Loucy (cell line): ENCODE measurements around the gene C2orf15.

Source experiments
- H2AFZ ChIP-seq: fragments of 200-600 bp; sonication (generic); 2 replicates; pipeline ENCODE4 v1.6.0; 2016; ENCODE audit warnings: antibody characterized with exemption, mild to moderate bottlenecking, low read length, moderate library complexity
- H3F3A ChIP-seq: fragments of 200-600 bp; 2 replicates; pipeline ENCODE4 v1.6.0; 2016; ENCODE audit warnings: antibody characterized with exemption, low read depth, mild to moderate bottlenecking
- H3K27me3 ChIP-seq: fragments of 200-600 bp; sonication (generic); 2 replicates; pipeline ENCODE4 v1.6.1; 2014; ENCODE audit warnings: low read length, mild to moderate bottlenecking; ENCODE audit not compliant: insufficient read depth, poor library complexity, severe bottlenecking
- H3K36me3 ChIP-seq: fragments of 200-600 bp; sonication (generic); 2 replicates; pipeline ENCODE4 v1.6.1; 2016; ENCODE audit warnings: low read length; ENCODE audit not compliant: insufficient read depth
- H3K4me1 ChIP-seq: fragments of 200-600 bp; sonication (generic); 2 replicates; pipeline ENCODE4 v1.5.1; 2014; ENCODE audit warnings: low read length, mild to moderate bottlenecking; ENCODE audit not compliant: insufficient read depth, poor library complexity, severe bottlenecking
- H3K4me2 ChIP-seq: fragments of 200-600 bp; sonication (generic); 2 replicates; pipeline ENCODE4 v1.6.0; 2014; ENCODE audit warnings: antibody characterized with exemption, low read length, low read depth, mild to moderate bottlenecking; ENCODE audit not compliant: poor library complexity, severe bottlenecking
- H3K4me3 ChIP-seq: fragments of 200-600 bp; sonication (generic); 2 replicates; pipeline ENCODE4 v1.5.1; 2014; ENCODE audit warnings: low read length, mild to moderate bottlenecking, mixed read lengths; ENCODE audit not compliant: poor library complexity, severe bottlenecking
- H3K79me2 ChIP-seq: fragments of 200-600 bp; sonication (generic); 2 replicates; pipeline ENCODE4 v1.6.1; 2014; ENCODE audit warnings: low read length; ENCODE audit not compliant: insufficient read depth
- H3K9ac ChIP-seq: fragments of 200-600 bp; sonication (generic); 2 replicates; pipeline ENCODE4 v1.6.0; 2014; ENCODE audit warnings: mild to moderate bottlenecking, low read depth, low read length, moderate library complexity; ENCODE audit not compliant: poor library complexity, severe bottlenecking
- H3K9me2 ChIP-seq: fragments of 200-600 bp; sonication (generic); replicated peaks from 2 replicates; pipeline ENCODE4 v1.6.1; 2016; ENCODE audit warnings: low read depth, low read length, mixed read lengths
- H3K9me3 ChIP-seq: fragments of 200-600 bp; sonication (generic); 2 replicates; pipeline ENCODE4 v1.6.1; 2014; ENCODE audit warnings: mild to moderate bottlenecking, antibody characterized with exemption, low read length, low read depth; ENCODE audit not compliant: insufficient read depth
- H4K20me1 ChIP-seq: fragments of 200-600 bp; sonication (generic); 2 replicates; pipeline ENCODE4 v1.6.0; 2014; ENCODE audit warnings: antibody characterized with exemption, low read length, mild to moderate bottlenecking; ENCODE audit not compliant: insufficient read depth, poor library complexity, severe bottlenecking
- CTCF ChIP-seq: fragments of 200-600 bp; sonication (generic); conservative IDR thresholded peaks from 2 replicates; pipeline ENCODE4 v1.5.1; 2014; ENCODE audit warnings: mild to moderate bottlenecking, antibody characterized with exemption, low read length
- EZH2phosphoT487 ChIP-seq: fragments of 200-600 bp; IDR thresholded peaks from 2 replicates; pipeline ENCODE4 v1.6.1; 2018; ENCODE audit warnings: antibody characterized with exemption, mild to moderate bottlenecking, moderate library complexity, borderline replicate concordance

Gene C2orf15, protein sequence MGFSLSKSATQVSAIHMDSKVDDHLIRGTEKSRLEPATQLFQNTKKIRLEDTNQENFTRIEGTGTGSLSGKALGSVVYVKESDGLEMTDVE

DNA sequence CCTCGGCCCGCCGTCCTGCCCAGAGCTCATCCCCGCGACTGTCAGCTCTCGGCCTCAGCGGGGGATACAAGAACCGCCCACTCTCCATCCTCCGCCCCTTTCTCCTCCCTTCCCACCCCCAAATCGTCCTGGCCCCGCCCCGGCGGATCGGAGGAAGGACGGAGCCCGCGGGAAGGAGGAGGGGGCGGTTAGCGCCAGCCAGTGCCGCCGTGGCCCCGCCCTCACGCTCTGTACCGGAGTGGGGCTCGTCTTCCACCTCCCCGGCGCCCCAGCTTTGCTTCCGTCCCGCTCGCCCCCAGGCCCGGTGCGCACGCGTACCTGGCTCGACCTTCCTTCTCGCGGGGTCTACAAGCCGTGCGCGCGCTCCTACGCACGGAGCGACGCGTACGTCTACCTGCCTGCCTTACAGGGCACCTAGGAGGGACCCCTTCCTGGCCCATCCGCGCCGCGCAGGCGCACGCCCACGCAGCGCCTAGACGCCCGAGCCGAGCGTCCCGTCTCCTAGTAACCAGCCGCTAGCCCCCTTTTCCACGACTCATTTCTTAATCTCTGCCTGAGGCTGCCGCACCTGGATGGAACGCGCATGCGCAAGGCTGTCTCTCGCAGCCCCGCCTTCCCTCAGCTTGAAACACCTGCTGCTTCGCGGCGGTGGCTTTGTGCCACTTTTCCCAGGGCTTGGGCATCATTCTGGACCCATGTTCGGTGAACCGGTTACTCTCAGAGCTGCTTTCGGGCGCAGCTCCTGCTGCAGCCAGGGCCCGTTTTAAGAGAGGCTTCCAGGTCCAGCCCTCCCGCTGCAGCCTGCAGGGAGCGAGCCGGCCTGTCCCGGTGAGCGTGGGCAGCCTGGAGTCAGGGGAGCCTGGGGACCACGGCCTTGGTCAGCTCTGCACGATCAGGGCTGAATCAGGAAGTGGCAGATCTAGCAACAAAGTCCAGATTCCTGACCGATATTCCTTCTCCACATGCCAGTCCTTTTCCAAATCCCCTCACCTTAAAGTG, at the start of gene C2orf15:
C2orf15 (plus strand) TSS at position 598 of the 999 bp plus-strand sequence. CDS start 8,852 bp downstream, outside the sequence.
- Histone ChIP-seq H3K4me3 (peak within 1 kb of the TSS; percentile 90), H3K9me3 (no peaks in the 10 kb centered on the region), H3K4me2 (peak within 1 kb of the TSS; percentile 95), H3K36me3 (no peaks in the 10 kb centered on the region), H3K79me2 (no peaks in the 10 kb centered on the region), H3K27me3 (no peaks in the 10 kb centered on the region), H3F3A (no peaks in the 10 kb centered on the region), H3K4me1 (peaks cover 12% of the 10 kb centered on the region), H3K9me2 (no peaks in the 10 kb centered on the region), H2AFZ (peak within 1 kb of the TSS; percentile 99), H4K20me1 (no peaks in the 10 kb centered on the region), H3K9ac (peak within 1 kb of the TSS; percentile 73)
- no peak for TF ChIP-seq EZH2phosphoT487

DNA sequence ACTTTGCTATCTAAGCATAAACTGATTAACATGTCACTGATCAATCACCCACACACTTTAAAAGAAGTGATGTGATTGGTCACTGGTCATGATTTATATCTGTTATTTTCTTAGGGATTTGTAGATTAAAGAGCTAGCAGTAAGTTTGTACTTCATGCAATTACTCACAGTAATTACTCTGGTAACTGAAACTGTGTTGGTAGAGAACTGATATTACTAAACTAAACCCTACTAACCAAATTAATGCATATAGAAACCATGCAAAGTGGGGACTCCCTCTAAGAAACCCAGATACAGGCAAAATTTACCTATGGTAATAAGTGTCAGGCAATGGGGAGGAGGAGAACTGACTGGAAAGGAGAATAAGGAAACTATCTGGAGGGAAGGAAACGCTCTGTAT, 44.8 kb upstream of the C2orf15 start:
- H3K4me2 ChIP-seq = no peak overlapping the region
- no peak overlapping the region for H3K9ac ChIP-seq
- H3K4me3 ChIP-seq = no peak overlapping the region

DNA sequence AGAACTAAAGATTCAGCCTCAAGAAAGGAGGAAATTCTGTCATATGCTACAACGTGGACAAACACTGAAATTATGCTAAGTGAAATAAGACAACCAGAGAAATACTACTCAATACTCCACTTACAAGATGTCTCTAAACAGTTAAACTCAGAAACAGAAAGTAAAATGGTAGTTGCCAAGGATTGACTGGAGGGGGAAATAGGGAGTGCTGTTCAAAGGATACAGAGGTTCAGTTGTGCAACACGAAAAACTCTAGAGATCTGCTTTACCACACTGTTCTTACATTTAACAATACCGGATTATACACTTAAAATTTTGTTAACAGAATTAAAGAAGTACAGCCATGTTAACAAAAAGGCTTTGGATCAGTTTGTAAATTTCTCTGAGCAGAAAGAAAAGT, 39.8 kb upstream of the C2orf15 start:
- Histone ChIP-seq H3K4me3 (peak overlapping the region; percentile 7), H3K79me2 (no peaks in the 10 kb centered on the region), H3K9me3 (no peaks in the 10 kb centered on the region), H3K4me2 (peak overlapping the region; percentile 33), H4K20me1 (no peaks in the 10 kb centered on the region), H3K27me3 (no peaks in the 10 kb centered on the region), H3F3A (no peaks in the 10 kb centered on the region), H3K4me1 (peaks cover 2% of the 10 kb centered on the region), H3K9me2 (no peaks in the 10 kb centered on the region), H3K36me3 (no peaks in the 10 kb centered on the region), H2AFZ (peak overlapping the region; percentile 83), H3K9ac (no peak overlapping the region)
- TF ChIP-seq EZH2phosphoT487 (no peak), CTCF (peak; percentile 14; the same call in 1 of the 2 replicates)

More for the DNA sequence above, 44.8 kb upstream of the C2orf15 start:
- Histone ChIP-seq H3K79me2 (no peaks in the 10 kb centered on the region), H3K27me3 (no peaks in the 10 kb centered on the region), H3F3A (no peaks in the 10 kb centered on the region), H3K9me2 (no peaks in the 10 kb centered on the region), H3K4me1 (no peaks in the 10 kb centered on the region), H2AFZ (no peak overlapping the region), H3K9me3 (no peaks in the 10 kb centered on the region), H4K20me1 (no peaks in the 10 kb centered on the region), H3K36me3 (no peaks in the 10 kb centered on the region)
- TF ChIP-seq EZH2phosphoT487 (no peak), CTCF (no peak)
